ENCODE results near the gene FBXO42.
"Not testable (repeated sequence)": the region's sequence is repeated elsewhere in the genome, so short reads cannot be mapped to it uniquely, and the experiment has no call there.

Gene FBXO42

DNA sequence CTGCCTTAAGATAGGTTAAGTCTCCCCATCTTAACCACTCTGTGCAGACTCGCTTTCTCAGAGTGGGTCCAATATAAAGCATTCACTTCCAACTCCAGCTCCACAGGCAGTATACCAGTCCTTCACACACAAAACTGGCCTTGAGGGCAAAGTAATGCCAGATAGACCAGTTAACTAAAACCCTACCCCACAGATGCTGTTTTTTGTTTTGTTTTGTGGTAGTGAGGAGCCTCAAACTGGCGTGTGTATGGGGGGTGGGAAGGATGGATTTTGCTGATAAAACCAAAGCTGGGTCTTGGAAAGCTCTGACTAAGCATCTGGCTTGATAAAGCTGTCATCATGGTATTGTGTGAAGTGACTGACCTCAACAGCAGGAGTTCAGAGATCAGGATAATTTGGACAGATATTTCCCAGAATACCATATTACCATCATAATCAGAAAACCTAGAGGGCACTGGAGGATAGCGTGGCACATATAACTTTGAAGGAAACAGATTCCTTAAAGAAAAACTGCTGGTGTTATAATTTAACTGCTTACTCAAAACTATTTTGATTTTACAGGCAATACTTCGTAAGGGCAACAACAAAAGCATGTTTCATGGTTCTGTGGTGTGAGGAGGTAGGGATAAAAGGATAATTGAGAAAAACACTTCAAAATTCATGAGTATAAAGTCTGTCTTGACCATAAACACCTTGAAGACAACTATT lies 85.7 kb downstream of the FBXO42 start:
- DNase-seq (ENCODE audit: low read depth in 3 of 3), result no peak

DNA sequence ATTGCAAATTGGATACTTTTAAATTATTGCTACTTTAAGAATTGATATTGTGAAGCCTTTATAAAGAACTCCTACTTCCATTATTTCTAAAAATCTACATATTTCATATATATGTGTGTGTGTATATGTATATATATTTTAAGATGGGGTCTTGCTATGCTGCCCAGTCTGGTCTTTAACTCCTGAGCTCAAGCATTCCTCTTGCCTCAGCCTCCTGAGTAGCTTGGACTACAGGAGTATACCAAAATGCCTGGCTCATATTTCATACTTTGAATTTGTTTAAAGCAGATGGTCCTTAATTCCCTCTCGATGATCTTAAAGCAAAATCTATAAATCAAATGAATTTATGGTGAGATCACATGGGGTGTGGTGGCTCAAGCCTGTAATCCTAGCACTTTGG lies 90.2 kb downstream of the FBXO42 start:
- DNase-seq (ENCODE audit: low read depth in 3 of 3), result no peak

DNA sequence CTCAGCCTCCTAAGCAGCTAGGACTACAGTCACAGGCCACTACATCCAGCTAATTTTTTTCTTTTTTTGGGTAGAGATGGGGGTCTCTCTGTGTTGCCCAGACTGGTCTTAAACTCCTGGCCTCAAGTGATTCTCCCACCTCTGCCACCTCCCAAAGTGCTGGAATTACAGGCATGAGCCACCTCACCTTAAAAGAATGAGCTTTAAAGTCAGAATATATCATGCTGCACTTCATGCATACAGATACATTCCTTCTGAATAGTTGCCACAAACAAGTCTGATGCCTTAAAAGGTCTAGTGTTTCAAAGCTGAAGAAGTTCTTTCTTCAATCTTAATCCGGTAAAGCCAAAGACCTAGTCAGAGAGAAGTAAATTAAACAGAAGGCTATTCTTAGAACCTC lies 91.5 kb downstream of the FBXO42 start:
- no peak for DNase-seq (ENCODE audit: low read depth in 3 of 3)

DNA sequence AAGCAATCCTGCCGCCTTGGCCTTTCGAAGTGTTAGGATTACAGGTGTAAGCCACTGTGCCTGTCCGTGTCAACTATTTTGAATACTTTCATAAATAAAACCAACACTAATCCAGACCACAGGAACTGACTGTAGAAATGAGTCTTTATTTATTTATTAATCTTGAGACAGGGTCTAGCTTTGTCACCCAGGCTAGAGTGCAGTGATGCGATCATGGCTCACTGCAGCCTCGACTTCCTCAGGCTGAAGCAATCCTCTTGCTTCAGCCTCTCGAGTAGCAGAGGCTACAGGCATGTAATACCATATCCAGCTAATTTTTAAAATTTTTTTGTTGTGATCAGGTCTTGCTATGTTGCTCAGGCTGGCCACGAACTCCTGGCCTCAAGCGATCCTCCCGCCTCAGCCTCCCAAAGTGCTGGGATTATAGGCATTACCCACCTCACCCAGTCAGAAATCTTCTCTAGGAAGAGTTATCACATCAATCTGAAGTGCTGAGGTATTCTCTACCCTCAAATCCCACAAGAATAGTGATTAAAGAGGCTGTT lies 93.6 kb downstream of the FBXO42 start:
- no peak for DNase-seq (ENCODE audit: low read depth in 3 of 3)

DNA sequence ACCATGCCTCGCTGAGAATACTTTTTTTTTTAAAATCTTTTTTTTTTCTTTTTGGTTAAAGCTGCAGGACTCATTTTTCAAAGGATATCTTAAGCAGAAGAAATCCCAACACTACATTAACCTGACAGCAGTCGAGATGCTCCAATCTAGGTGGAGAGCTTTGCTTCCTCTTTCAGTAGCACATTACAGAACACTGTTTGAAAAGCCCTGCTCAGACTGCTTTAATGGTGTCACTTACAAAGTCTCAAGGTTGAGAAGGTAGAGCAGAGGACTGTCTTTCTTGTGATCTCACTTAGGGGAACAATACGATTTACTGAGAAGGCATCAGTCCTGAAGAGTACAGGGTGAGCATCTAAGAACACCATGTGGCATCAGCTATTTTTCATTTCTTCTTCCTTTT lies 94.3 kb downstream of the FBXO42 start:
- no peak for DNase-seq (ENCODE audit: low read depth in 3 of 3)

DNA sequence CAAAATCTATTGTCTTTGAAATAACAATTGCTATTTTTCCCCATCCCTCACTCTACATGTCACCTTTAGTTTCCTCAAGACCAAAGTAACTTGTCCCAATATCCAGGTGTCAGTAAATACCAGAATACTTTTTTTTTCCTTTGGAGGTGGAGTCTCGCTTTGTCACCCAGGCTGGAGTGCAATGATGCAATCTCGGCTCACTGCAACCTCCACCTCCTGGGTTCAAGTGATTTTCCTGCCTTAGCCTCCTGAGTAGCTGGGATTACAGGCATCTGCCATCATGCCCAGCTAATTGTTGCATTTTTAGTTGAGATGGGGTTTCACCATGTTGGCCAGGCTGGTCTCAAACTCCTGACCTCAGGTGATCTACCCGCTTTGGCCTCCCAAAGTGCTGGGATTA lies 94.7 kb downstream of the FBXO42 start:
- not testable (repeated sequence) for DNase-seq (ENCODE audit: low read depth in 3 of 3)

DNA sequence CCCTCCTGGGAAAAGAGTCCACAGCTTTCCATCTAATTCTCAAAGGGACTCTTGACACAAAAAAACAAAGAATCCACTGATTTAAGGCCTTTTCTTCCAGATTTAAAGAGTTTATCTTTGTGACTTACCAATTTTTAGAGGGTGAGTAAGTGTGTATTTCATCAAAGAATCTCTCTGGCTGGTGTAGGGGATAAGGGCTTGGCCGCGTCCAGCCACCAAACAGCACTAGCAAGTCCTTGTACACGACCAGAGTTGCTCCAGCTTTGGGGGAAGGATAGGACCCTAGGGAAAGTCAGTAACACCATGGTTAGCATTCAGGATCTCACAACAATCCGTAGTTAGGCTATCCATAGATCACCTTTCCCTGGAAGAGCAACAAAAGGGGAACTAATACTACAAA lies 95.8 kb downstream of the FBXO42 start:
- DNase-seq (ENCODE audit: low read depth in 3 of 3), result no peak

DNA sequence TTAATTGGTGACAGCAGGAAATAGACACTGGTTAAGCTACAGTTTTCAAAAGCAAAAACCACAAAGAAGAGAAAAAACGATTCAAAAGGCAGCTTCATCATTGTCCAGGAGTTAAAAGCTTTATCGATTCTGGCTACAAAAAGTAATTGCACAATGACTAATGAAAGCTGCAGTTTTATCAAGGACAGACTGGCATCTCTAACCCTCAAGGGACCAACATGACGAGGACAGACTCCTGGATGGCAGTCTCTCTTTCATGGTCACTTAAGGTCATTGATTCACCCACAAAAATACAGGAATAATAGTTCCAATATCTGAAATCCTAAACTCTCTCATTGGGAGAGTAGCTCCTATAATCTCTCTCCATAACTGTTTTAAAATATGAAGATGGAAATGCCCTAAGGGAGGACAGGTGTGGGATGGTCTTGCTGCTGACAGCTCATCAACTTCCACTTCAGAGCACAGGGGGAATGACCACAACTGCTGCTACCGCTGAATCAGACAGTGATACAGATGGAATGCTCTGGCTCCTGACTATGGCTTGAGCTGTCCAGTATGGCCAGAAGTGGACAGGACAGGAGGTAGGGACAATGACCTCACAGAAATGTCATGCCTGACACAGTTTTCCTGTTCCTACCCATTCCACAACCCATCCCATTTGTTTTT lies 97.9 kb downstream of the FBXO42 start:
- DNase-seq (ENCODE audit: low read depth in 3 of 3), result no peak

DNA sequence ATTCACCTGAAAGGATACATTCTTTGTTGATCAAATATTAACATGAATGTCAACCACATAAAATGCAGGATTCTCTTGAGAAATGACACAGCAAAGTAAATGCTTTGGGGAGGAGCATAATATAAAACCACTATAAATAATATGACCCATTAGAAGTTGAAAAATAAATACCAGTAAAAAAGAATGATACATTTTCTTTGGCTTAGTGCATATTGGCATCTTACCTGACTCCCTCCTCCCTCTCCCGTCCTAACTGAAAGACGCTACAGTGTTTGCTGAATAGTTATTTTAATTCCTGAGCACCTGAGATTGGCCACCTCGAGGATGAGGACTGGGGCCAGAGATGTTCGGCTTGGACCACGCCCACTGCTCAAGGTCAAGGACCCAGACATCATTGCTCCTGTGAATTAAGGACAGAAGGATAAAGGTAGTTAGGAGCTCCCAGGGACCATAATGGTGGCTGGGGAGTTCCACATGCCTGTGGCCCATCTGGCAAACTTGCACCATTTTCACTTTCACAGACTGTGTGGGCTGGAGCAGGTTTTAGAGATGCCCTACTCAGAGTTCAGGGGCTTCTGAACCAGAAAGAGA lies 98.9 kb downstream of the FBXO42 start:
- DNase-seq (ENCODE audit: low read depth in 3 of 3), result no peak

DNA sequence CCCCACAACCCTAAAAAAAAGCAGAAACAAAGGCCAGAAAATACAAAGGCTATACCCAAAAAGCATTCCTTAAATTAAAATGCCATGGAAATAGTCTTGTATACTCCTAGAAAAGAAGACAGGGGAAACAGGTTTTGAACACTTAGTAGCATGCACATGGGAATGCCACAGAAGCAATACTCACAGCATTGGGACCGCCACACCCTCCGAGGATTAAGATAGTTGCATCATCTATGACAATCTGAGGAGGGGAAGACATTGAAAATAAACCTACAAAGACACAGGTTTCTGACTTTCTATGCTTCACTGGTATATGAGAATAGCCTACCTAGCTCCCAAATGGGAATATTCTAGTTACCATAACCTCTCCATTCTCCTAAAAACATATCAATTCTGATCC lies 99.4 kb downstream of the FBXO42 start:
- DNase-seq (ENCODE audit: low read depth in 3 of 3), result no peak

DNA sequence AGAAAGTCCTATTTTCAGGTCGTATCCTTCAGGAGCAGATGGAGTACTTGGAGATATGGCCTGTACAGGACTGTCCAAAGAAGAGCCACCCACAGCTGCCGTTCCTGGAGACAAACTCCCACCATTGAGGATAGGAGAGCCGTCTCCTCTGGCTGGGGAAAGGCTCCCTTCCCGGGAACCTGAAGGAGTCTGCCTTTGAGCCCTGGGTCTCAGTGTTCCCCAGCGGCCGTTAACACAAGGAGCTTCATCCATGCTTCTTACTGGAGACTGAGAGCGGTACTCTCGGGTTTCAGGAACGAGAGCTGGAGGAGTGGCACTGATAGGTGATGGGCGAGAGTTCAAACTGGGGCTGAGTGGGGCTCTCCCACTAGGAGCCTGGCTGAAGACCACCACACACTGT lies 100.9 kb downstream of the FBXO42 start:
- DNase-seq (ENCODE audit: low read depth in 3 of 3), result no peak

DNA sequence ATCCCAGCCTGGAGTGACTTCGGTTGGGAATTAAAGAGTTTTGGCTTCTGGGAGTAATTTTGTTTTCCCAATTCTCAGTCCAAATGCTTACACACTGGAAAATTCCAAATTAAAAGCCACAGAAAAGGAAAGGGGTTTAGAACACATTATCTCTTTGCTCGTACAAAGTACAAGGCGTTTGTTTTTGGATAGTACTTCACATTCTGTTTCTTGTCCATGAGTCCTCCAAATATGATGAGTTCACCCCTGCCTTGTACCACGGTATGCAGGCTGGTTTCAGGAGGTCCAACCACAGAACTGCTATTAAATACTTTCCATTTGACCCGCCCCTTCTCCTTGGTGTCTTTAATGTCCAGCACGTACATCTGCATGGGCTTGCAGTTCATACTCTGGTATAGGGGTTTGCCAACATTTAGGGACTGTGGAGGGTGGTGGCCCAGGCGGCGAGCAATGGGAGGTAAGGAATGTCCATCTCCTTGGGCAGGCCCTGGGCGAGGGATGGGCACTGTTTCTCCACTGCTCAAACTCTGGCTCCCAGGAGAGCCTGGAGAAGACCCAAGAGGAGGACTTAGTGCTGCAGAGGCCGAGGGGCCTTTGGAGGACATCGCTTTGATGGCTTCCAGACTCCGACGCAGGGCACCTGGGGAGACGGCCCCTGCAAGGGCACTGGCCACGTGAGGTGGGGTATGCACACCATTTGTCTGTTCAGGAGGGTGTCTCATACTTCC lies 101.6 kb downstream of the FBXO42 start:
- no peak for DNase-seq (ENCODE audit: low read depth in 3 of 3)

DNA sequence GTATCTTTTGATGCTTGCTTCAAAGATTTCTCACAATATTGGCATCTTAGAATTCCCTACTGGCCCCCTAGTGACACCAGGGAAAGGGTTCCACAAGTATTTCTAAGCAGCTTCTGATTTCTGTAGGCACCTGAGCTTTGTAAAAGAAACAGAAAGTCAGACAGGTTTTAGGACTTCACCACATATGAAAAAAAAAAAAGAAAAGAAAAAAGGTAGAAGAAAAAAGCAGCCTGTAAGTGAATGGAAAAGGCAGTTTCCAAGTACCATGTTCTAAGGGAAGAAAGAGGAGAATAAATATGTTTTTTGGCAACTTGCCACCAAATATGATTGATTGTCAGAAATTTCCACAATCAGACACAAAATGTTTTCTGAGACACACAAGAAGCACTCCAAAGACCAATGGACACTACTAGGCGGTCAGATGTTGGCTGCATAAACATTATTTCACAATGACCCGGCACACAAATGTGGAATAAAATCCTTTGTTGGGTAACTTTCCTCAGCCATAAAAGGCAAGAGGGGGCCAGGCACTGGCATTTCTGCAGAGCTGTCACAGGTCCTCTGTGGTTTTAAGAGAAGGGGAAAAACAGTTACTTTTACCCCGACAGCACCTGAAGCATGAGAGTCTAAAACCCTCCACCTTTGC lies 102.6 kb downstream of the FBXO42 start:
- no peak for DNase-seq (ENCODE audit: low read depth in 3 of 3)

DNA sequence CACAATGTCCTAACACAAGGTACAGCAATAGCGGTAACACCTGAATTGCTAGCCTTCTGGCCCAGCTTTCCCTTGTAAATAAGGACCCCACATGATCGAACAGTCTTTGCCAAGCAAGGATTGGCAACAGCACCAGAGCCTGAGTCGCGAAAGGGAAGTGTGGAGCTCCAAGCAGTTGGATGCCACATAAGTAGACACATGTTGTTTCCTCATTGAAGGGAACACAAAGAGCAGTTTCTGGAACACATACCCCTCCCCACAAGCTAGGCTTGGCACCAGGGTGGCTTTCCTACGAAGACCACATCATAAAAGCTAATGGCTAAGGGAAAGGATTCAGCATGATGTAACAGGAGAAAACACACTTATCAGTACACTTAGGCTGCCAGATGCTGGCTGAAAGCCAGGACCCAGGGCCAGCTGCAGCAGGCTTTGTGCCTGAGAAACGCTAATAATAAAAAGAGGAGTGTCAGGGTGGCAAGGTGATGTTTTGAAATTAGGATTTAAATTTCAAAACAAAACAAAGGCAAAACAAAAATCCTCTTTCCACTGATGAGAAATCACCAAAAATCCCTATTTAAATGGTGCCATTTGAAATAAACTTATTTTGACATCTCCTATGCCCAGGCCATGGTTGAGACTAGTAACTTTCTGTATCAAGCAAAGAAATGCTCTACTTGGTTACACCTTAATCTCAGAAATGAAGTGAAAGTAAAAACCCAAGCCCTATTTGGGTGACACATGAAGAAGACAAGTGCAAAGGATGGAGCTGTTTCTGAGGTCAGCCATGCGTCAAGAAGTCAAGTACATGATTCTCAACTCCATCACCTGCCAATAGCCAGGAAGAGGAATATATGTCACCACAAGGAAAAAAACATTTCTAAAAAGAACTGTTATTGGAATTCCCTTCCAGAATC lies 103.4 kb downstream of the FBXO42 start:
- no peak for DNase-seq (ENCODE audit: low read depth in 3 of 3)

DNA sequence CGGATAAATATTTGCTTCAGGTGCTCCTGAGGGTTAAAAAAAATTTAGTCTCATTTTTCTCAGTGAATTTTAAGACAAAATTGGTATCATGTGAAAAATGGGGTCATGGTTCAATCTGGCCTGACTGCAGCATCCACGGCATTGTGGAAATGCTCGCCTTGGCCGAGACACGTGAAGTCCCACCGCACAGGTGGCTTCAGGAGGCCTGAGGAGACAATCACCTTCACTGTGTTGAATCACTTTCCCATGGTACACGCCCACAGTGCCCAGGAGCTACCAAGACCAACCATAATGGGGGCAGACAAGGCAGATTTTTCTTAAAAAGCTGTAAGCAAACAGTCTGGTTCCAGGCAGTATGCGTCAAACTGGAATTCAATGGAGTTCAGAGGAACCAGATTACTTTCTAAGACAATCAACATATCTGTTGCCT lies 104.3 kb downstream of the FBXO42 start:
- no peak for DNase-seq (ENCODE audit: low read depth in 3 of 3)

DNA sequence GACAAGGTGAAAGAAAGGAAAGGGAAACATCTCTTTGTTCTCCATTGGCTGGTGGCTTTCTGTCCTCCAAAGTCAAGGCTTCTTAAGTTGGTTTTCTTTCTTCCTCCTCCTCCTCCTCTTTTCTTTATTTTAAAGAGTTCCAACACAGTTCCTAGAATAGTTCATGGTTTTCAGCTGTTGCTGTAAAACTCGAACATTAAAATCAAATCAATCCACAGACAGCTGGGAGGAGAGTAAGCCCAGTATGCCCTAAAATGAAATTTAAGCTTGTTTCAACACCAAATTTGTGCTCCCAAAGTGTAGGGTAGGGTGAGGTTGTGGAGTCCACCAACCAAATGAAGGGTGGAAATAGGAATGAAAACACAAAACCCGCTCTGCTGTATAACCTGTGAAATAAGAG lies 104.8 kb downstream of the FBXO42 start:
- DNase-seq (ENCODE audit: low read depth in 3 of 3), result no peak

DNA sequence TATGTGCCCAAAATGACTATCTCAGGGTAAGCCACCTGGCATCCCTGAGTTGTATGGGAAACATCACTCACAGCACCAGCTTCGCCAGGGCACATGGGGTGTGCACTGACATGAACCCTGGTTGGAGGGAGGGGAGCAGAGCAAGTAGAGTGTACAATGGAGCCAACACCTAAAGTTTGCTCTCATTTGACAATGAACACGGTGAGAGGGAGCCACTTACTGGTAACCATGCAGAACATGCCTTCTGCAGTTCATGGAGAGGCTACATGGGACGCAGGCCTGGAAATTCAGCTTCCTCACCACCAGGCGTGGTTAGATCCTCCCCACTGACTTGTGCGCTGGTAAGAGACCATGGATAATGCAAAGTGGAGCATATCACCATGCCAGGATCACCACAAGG lies 105.3 kb downstream of the FBXO42 start:
- DNase-seq (ENCODE audit: low read depth in 3 of 3), result no peak

DNA sequence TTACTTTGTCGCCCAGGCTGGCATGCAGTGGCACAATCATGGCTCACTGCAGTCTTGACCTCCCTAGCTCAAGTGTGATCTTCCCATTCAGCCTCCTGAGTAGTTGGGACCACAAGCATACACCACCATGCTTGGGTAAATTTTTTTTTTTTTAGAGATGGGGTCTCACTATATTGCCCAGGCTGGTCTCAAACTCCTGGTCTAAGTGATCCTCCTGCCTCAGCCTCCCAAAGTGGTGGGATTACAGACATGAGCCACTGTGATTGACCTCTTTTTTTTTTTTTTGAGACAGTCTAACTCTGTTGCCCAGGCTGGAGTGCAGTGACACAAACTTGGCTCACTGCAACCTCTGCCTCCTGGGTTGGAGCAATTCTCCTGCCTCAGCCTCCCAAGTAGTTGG lies 106.0 kb downstream of the FBXO42 start:
- not testable (repeated sequence) for DNase-seq (ENCODE audit: low read depth in 3 of 3)

DNA sequence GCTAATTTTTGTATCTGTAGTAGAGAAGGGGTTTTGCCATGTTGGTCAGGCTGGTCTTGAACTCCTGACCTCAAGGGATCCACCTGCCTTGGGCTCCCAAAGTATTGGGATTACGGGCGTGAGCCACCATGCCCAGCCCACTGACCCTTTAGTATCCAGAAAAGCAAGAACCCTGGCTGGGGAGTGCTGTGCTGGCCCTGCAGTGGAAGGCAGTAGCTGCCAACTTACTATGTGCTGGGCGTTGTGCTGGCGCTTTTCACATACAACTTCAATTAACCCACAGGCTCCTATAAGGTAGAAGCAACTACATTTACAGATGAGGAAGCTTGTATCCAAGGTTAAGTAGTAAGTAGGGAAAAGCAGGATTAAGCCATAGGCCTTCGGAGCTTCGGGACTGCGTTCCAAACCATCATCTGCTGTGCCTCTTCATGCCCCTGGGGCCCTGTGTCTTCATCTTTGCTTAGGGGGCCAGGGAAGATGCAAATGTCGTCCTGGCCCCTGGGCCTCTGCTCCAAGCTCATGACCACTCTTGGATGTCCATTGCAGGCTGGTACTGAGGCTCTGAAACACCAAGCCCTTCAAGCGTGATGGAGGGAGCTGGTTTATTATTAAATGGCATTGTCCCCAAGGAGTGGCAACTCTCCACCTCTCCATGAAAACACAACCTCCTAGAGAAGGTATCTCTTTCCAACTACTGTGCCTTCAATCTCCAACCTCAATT lies 106.6 kb downstream of the FBXO42 start:
- DNase-seq (ENCODE audit: low read depth in 3 of 3), result no peak

DNA sequence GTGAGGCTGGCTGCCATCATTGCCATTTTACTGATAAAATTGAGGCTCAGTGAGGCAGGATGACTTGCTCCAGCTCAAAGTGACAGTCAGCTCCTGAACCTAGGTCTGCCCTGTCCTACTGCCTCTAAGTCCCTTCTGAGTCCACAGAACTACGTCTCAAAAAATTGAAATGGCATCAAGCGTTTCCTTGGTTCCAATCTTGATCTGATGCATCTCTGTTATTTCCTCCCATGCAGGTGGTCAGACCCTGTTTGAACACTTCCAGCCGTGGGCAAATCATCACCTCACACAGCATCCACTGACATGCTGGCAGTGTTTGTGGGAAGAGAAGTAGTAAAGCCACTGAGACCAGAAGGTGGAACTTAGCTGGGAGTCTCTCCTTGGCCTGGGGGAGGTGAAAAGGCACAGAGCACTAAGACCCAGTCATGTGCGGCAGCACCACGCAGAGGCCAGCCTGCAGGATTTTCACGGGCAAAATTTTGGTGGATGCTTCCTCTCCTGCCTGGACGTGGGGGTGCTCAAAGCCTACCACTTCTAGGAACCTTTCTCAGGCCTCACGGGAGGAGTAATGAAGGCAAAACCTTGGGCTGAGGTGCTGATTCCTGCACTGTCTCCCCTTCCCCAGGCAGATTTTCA lies 107.5 kb downstream of the FBXO42 start:
- no peak for DNase-seq (ENCODE audit: low read depth in 3 of 3)

Data from stimulated activated CD4-positive, alpha-beta T cell treated with anti-CD3 and anti-CD28 coated beads, TNF-alpha, amount 100 ng/mL, for 48 hours (primary cell).